K562 (cell line): Measurements from ENCODE around the gene NFIL3.

Source experiments
- ATF7 ChIP-seq: fragments of 450-650 bp; IDR thresholded peaks from 2 replicates; pipeline ENCODE4 v1.7.1; 2014; ENCODE audit warnings: mild to moderate bottlenecking, moderate library complexity
- EZH2 ChIP-seq: IDR thresholded peaks from 2 replicates; pipeline ENCODE4 v1.6.1; 2012; ENCODE audit warnings: low read depth, mild to moderate bottlenecking, inconsistent platforms, low read length, borderline replicate concordance
- JUN ChIP-seq, 2 experiments: sonication (generic) in 1 of 2; formaldehyde crosslinking in 1 of 2; IDR thresholded peaks; 2 replicates each; pipeline versions ENCODE4 v1.6.1 to v1.8.0; 2012 to 2022; ENCODE audit warnings: borderline replicate concordance in 2 of 2, mild to moderate bottlenecking in 2 of 2, improper control_type of control experiment in 1 of 2, low read depth in 1 of 2, low read length in 1 of 2, missing genetic modification reagents in 1 of 2
- MEF2D ChIP-seq: conservative IDR thresholded peaks from 2 replicates; pipeline ENCODE4 v1.6.1; 2016; ENCODE audit warnings: low read depth, missing genetic modification characterization, missing compliant biosample characterization
- NR3C1 ChIP-seq: sonication (generic); formaldehyde crosslinking; IDR thresholded peaks from 2 replicates; pipeline ENCODE4 v1.8.1; 2022; ENCODE audit warnings: missing genetic modification reagents
- SRSF1 ChIP-seq: fragments of 200-400 bp; formaldehyde crosslinking; IDR thresholded peaks from 2 replicates; pipeline ENCODE4 v1.6.1; 2017; ENCODE audit warnings: mild to moderate bottlenecking, low read depth, low read length, moderate library complexity
- ZFP36 ChIP-seq: fragments of 150-350 bp; IDR thresholded peaks from 2 replicates; pipeline ENCODE4 v1.6.1; 2018; ENCODE audit warnings: low read length, low read depth; ENCODE audit not compliant: partially characterized antibody
- ZNF507 ChIP-seq: conservative IDR thresholded peaks from 2 replicates; pipeline ENCODE4 v1.6.1; 2017; ENCODE audit warnings: missing genetic modification characterization, missing compliant biosample characterization
- TF ChIP-seq, protein P1 (sequence below): sonication (generic); formaldehyde crosslinking; IDR thresholded peaks from 2 replicates; pipeline ENCODE4 v1.9.0; 2022; ENCODE audit warnings: mild to moderate bottlenecking, missing genetic modification reagents
- TF ChIP-seq, protein P2 (sequence below): fragments of 250-450 bp; sonication (Bioruptor Pico); IDR thresholded peaks from 2 replicates; pipeline ENCODE4 v1.5.0; 2020; ENCODE audit warnings: mild to moderate bottlenecking
- TF ChIP-seq, protein P3 (sequence below): sonication (generic); formaldehyde crosslinking; IDR thresholded peaks from 2 replicates; pipeline ENCODE4 v1.8.0; 2022; ENCODE audit warnings: mild to moderate bottlenecking, missing genetic modification reagents
- TF ChIP-seq, protein P4 (sequence below): sonication (generic); formaldehyde crosslinking; IDR thresholded peaks from 2 replicates; pipeline ENCODE4 v1.8.0; 2022; ENCODE audit warnings: missing genetic modification reagents, mild to moderate bottlenecking, moderate library complexity, borderline replicate concordance

DNA sequence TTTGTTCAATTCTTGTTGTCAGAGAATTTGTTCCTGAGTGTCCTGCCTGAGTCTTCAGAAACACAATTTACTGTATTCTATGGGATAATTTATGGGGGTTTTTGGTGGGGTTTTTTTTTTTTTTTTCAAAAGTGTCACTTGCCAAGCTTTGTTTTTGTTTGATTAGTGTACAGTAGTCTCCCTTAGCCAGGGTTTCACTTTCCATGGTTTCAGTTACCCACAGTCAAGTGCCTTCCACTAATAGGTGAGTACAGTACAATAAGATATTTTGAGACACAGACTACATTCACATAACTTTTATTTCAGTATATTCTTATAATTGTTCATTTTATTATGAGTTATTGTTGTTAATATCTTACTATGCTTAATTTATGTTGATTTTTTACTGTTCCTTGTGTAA is 36.9 kb downstream of the NFIL3 start:
- TF ChIP-seq ATF7 (no peak), NR3C1 (no peak), EZH2 (no peak), SRSF1 (no peak), ZFP36 (no peak), ZNF507 (tag) (no peak), JUN (IDR thresholded peaks at IDR 0.05; ENCODE audit: borderline replicate concordance, low read depth, low read length) (no peak), JUN (CRISPR knock-in tag; IDR thresholded peaks at IDR 0.05; ENCODE audit: borderline replicate concordance) (no peak), MEF2D (tag) (no peak)
- TF ChIP-seq, protein P1, sequence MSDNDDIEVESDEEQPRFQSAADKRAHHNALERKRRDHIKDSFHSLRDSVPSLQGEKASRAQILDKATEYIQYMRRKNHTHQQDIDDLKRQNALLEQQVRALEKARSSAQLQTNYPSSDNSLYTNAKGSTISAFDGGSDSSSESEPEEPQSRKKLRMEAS (CRISPR knock-in tag) = no peak
- TF ChIP-seq, protein P2, sequence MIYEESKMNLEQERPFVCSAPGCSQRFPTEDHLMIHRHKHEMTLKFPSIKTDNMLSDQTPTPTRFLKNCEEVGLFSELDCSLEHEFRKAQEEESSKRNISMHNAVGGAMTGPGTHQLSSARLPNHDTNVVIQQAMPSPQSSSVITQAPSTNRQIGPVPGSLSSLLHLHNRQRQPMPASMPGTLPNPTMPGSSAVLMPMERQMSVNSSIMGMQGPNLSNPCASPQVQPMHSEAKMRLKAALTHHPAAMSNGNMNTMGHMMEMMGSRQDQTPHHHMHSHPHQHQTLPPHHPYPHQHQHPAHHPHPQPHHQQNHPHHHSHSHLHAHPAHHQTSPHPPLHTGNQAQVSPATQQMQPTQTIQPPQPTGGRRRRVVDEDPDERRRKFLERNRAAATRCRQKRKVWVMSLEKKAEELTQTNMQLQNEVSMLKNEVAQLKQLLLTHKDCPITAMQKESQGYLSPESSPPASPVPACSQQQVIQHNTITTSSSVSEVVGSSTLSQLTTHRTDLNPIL (CRISPR knock-in tag) = no peak
- TF ChIP-seq, protein P3, sequence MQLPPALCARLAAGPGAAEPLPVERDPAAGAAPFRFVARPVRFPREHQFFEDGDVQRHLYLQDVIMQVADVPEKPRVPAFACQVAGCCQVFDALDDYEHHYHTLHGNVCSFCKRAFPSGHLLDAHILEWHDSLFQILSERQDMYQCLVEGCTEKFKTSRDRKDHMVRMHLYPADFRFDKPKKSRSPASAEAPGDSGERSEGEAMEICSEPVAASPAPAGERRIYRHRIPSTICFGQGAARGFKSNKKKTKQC (CRISPR knock-in tag) = no peak
- TF ChIP-seq, protein P4, sequence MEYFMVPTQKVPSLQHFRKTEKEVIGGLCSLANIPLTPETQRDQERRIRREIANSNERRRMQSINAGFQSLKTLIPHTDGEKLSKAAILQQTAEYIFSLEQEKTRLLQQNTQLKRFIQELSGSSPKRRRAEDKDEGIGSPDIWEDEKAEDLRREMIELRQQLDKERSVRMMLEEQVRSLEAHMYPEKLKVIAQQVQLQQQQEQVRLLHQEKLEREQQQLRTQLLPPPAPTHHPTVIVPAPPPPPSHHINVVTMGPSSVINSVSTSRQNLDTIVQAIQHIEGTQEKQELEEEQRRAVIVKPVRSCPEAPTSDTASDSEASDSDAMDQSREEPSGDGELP (CRISPR knock-in tag) = no peak
